GM12878 (cell line): ENCODE measurements around the gene UQCRH. TPM values are rescaled to one million over a fixed set of nuclear protein-coding genes. Genes with fewer than 3 reads are reported as not detected.
"Not testable (repeated sequence)": the region's sequence is repeated elsewhere in the genome, so short reads cannot be mapped to it uniquely, and the experiment has no call there.

Source experiments
- ATAC-seq: fragments of 200-7000 bp; cut with Tn5 transposase; 3 replicates; pipeline ENCODE4 v1.9.1; 2020; ENCODE audit warnings: mild to moderate bottlenecking, moderate library complexity
- BruUV-seq: library from RNA; stranded (reverse); fragments of 400-500 nt; replicated peaks from 2 replicates; lab custom pipeline; 2021; lab: Mats Ljungman, UMichigan
- CTCF ChIA-PET: fragments of 300-600 bp; sonication (Branson Sonifier 250); formaldehyde crosslinking; extraction: SDS; loops from one replicate; lab custom pipeline; 2021; ENCODE audit warnings: inconsistent platforms; lab: Yijun Ruan, JAX
- POLR2A ChIA-PET: fragments of 350-600 bp; formaldehyde crosslinking; extraction: SDS; loops from one replicate; lab custom pipeline; 2021; ENCODE audit warnings: inconsistent platforms; lab: Charles Lee
- RAD21 ChIA-PET: fragments of 300-600 bp; sonication (Branson Sonifier 250); formaldehyde crosslinking; loops from one replicate; lab custom pipeline; 2023; ENCODE audit warnings: antibody characterized with exemption; ENCODE audit not compliant: unreplicated experiment; lab: Charles Lee
- SMC1A ChIA-PET: fragments of 300-600 bp; sonication (Branson Sonifier 250); formaldehyde crosslinking; loops from one replicate; lab custom pipeline; 2023; ENCODE audit not compliant: unreplicated experiment, uncharacterized antibody; lab: Charles Lee
- DNase-seq: peaks from one replicate; pipeline ENCODE4 v3.0.0-alpha.2; 2011; ENCODE audit warnings: low read depth, low spot score
- FAIRE-seq: peaks from 3 replicates; lab custom pipeline; 2011; peaks lifted over from hg19 to GRCh38; lab: Jason Lieb, UNC
- H2AFZ ChIP-seq: 2 replicates; pipeline ENCODE4 v1.6.0; 2011; ENCODE audit warnings: low read depth, low read length, control low read depth; ENCODE audit not compliant: control insufficient read depth
- H3K27ac ChIP-seq: 2 replicates; pipeline ENCODE4 v1.5.1; 2011; ENCODE audit warnings: control low read depth; ENCODE audit not compliant: control insufficient read depth, insufficient read depth
- H3K27me3 ChIP-seq, 2 experiments: replicated peaks in 1 of 2; 2 replicates each; pipeline versions ENCODE4 v1.6.0 to v1.6.1; 2011; ENCODE audit warnings: low read length in 1 of 2; ENCODE audit not compliant: control insufficient read depth in 2 of 2, insufficient read depth in 2 of 2
- H3K36me3 ChIP-seq, 2 experiments: 2 replicates each; pipeline ENCODE4 v1.5.1; 2011; ENCODE audit warnings: low read length in 1 of 2; ENCODE audit not compliant: control insufficient read depth in 2 of 2, insufficient read depth in 2 of 2
- H3K4me1 ChIP-seq: 2 replicates; pipeline ENCODE4 v1.6.1; 2011; ENCODE audit warnings: mild to moderate bottlenecking, low read length, moderate library complexity, mixed read lengths; ENCODE audit not compliant: control insufficient read depth, insufficient read depth
- H3K4me2 ChIP-seq: 2 replicates; pipeline ENCODE4 v1.6.0; 2011; ENCODE audit warnings: control low read depth; ENCODE audit not compliant: control insufficient read depth, insufficient read depth
- H3K4me3 ChIP-seq: fragments of 200-600 bp; sonication (generic); 2 replicates; pipeline ENCODE4 v1.5.1; 2016
- H3K79me2 ChIP-seq: 2 replicates; pipeline ENCODE4 v1.6.0; 2011; ENCODE audit warnings: low read length; ENCODE audit not compliant: control insufficient read depth, insufficient read depth
- H3K9ac ChIP-seq: 2 replicates; pipeline ENCODE4 v1.8.0; 2011; ENCODE audit warnings: low read length, control low read depth, mixed read lengths; ENCODE audit not compliant: control insufficient read depth, insufficient read depth
- H3K9me3 ChIP-seq: replicated peaks from 3 replicates; pipeline ENCODE4 v1.5.1; 2011; ENCODE audit warnings: mild to moderate bottlenecking, low read length; ENCODE audit not compliant: control insufficient read depth, insufficient read depth
- H4K20me1 ChIP-seq: 2 replicates; pipeline ENCODE4 v1.6.0; 2011; ENCODE audit not compliant: control insufficient read depth, insufficient read depth
- FOXM1 ChIP-seq: IDR thresholded peaks from 2 replicates; pipeline ENCODE4 v1.6.1; 2012; ENCODE audit warnings: low read depth, mild to moderate bottlenecking, inconsistent platforms, low read length, moderate library complexity
- KLF5 ChIP-seq: fragments of 450-650 bp; IDR thresholded peaks from 2 replicates; pipeline ENCODE4 v1.6.1; 2014; ENCODE audit warnings: mild to moderate bottlenecking; ENCODE audit not compliant: partially characterized antibody
- SMARCA5 ChIP-seq: fragments of 450-650 bp; IDR thresholded peaks from 2 replicates; pipeline ENCODE4 v1.6.1; 2017; ENCODE audit warnings: mild to moderate bottlenecking
- WGBS: methylation state at CpG from one replicate; pipeline ENCODE4 v1.1.6; 2016; ENCODE audit warnings: low lambda C conversion rate; ENCODE audit not compliant: insufficient replicate concordance, insufficient coverage; ENCODE audit errors: missing lambda C conversion rate; 5-methylcytosine and 5-hydroxymethylcytosine counted together
- in situ Hi-C: fragments of 300-500 bp; cut with MboI; formaldehyde crosslinking; loops from 9 replicates; pipeline ENCODE4 v1.14.3; 2018; ENCODE audit warnings: mixed read lengths
- intact Hi-C: fragments of 100-400 bp; cut with micrococcal nuclease; formaldehyde crosslinking; loops from one replicate; pipeline ENCODE4 v1.14.2; 2022; ENCODE audit not compliant: unreplicated experiment
- polyA plus RNA-seq, 11 experiments: library from polyadenylated mRNA; depleted of rRNA in 4 of 11; unstranded in 6 of 11; stranded (reverse) in 5 of 11; fragments of >200 nt; fragmentation: Nextera tagmentation in 4 of 11; fragmentation: Illumina TruSeq in 1 of 11; extraction: Ambion mirVana in 4 of 11; extraction: Trizol in 1 of 11; gene quantifications; 1 replicate in 1 of 11; 2 replicates in 10 of 11; pipeline versions ENCODE4 v1.2.1 to v1.2.3, GENCODE V29; 2011 to 2016; ENCODE audit warnings: inconsistent platforms in 2 of 11, missing spikeins in 2 of 11, low read depth in 1 of 11
- total RNA-seq, 4 experiments: library from RNA; depleted of rRNA in 3 of 4; stranded (reverse); fragments of >200 nt in 3 of 4; fragmentation: Illumina TruSeq in 1 of 4; extraction: Trizol in 1 of 4; gene quantifications; 2 replicates each; pipeline versions ENCODE4 v1.2.1 to v1.2.3, GENCODE V29; 2013 to 2021

The UQCRH gene
- total and polyA plus RNA-seq, 10 of the 15 experiments (the other 5 are each of a cell fraction or from before 2014, with no cell fraction given), result 363 to 1,782 (median 597) TPM

- Histone ChIP-seq H3K4me2 (no peak overlapping the region), H3K4me1 (no peaks in the 10 kb centered on the region), H3K36me3 (peaks cover 18 to 31% of the 10 kb centered on the region in 2 experiments), H2AFZ (no peak overlapping the region), H3K27me3 (no peaks in the 10 kb centered on the region), H4K20me1 (no peaks in the 10 kb centered on the region), H3K79me2 (no peaks in the 10 kb centered on the region), H3K27ac (no peak overlapping the region), H3K4me3 (no peak overlapping the region), H3K9me3 (no peaks in the 10 kb centered on the region), H3K9ac (no peak overlapping the region)
- TSS peak; percentile 50 for BruUV-seq
- 96% methylated on average over 5 of the region's 5 CpGs for WGBS
- ChIA-PET RAD21 (no interaction called here), CTCF (no interaction called here), SMC1A (interaction anchor here (0.6 to 0.9 kb wide), 2 partner anchors 91 to 135 kb away, joined by 3 read pairs; no protein-coding TSS in a partner anchor), POLR2A (no interaction called here)
- FAIRE-seq (no peak), ATAC-seq (no peak), DNase-seq (no peak)
- in situ Hi-C loops, result no loop called here
- intact Hi-C loops, result no loop called here
- no peak for TF ChIP-seq KLF5
These were observed 59.6 kb downstream of the UQCRH start for GRCh38 chr1:46363121-46363520.

GRCh38 chr1:46364612-46365011 is 61.1 kb downstream of the UQCRH start:
- Histone ChIP-seq H3K27me3 (no peaks in the 10 kb centered on the region), H3K36me3 (peaks cover 19 to 28% of the 10 kb centered on the region in 2 experiments), H3K4me1 (peaks cover 1% of the 10 kb centered on the region; the same call in 1 of the 2 replicates), H3K4me3 (no peak overlapping the region), H2AFZ (no peak overlapping the region), H3K4me2 (no peak overlapping the region), H3K9me3 (no peaks in the 10 kb centered on the region), H4K20me1 (no peaks in the 10 kb centered on the region), H3K79me2 (no peaks in the 10 kb centered on the region), H3K9ac (no peak overlapping the region), H3K27ac (no peak overlapping the region)
- FAIRE-seq (no peak), DNase-seq (no peak), ATAC-seq (no peak)
- in situ Hi-C loops (no loop called here), intact Hi-C loops (no loop called here)
- WGBS, result 100% methylated on average over 5 of the region's 5 CpGs
- CTCF ChIA-PET, result no interaction called here
- SMC1A ChIA-PET, result interaction anchor here (1.0 kb wide), 1 partner anchor 15 kb away, joined by 3 read pairs; no protein-coding TSS in a partner anchor
- TF ChIP-seq SMARCA5, result no peak
- no peak for TF ChIP-seq FOXM1
- BruUV-seq, result no TSS peak
- RAD21 ChIA-PET, result no interaction called here
- POLR2A ChIA-PET, result interaction anchor here (0.6 to 0.9 kb wide), 4 partner anchors 15 to 140 kb away, joined by 3 read pairs; no protein-coding TSS in a partner anchor

GRCh38 chr1:46365796-46366195 is 62.3 kb downstream of the UQCRH start:
- H3K79me2 ChIP-seq, POLR2A ChIA-PET, ATAC-seq, H3K27me3 ChIP-seq, FAIRE-seq, H3K27ac ChIP-seq, H4K20me1 ChIP-seq, H3K9me3 ChIP-seq, BruUV-seq, H3K4me3 ChIP-seq, H3K4me2 ChIP-seq, DNase-seq, in situ Hi-C loops, H2AFZ ChIP-seq, H3K9ac ChIP-seq, intact Hi-C loops: not testable (repeated sequence)
- Histone ChIP-seq H3K36me3 (peaks cover 16 to 22% of the 10 kb centered on the region in 2 experiments), H3K4me1 (peaks cover 13% of the 10 kb centered on the region)
- WGBS, result 85% methylated on average over 8 of the region's 8 CpGs
- ChIA-PET RAD21 (interaction anchor here (0.7 kb wide), 1 partner anchor 255 kb away, joined by 4 read pairs; no protein-coding TSS in a partner anchor), CTCF (interaction anchor here (1.5 kb wide), 1 partner anchor 19 kb away, joined by 6 read pairs; no protein-coding TSS in a partner anchor), SMC1A (interaction anchor here (1.6 kb wide), 1 partner anchor 18 kb away, joined by 3 read pairs; no protein-coding TSS in a partner anchor)
